ENCODE measurements around the gene ST8SIA1. TPM values are rescaled to one million over a fixed set of nuclear protein-coding genes. Genes with fewer than 3 reads are reported as not detected.
"Not testable (repeated sequence)": the region's sequence is repeated elsewhere in the genome, so short reads cannot be mapped to it uniquely, and the experiment has no call there.

The ST8SIA1 gene
- total and polyA plus RNA-seq, 2 of the 4 experiments (the other 2 are of a cell fraction), result not detected

DNA sequence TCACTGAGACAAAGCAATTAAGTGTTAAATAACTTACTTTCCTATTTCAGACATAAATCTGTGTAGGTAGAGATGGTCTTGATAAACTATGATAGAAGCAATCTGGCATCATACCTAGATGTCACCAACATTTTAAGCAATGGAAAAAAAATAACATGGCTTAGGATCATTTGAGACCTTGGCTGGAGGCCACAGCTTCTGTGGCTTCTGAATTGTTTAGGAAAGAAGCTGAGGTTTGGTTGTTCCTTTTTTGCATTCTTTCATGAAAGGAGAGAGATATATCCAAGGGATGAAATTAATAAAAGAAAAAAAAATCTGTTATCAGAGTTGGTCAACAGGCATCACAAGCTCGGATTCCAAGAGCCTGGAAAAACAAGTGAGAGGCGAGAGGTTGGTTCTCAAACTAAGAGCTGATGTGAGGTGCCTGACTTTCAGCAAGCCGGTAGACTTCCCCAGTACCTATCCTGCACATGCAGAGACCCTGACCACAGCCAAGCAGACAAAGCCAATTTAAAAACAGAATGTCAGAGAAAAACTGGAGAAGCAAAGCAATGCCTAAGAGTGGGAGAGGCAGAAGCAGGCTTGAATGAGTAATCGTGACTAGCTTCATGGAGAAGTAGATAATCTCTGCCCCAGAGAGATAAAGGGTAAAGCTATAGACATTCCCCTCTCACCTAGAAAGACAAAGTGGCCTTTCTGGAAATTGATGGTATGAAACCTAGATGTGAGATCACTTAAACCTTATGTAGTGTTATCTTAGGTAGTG, 43.4 kb upstream of the ST8SIA1 start (continued):
- TF ChIP-seq RAD21 (IDR thresholded peaks at IDR 0.05; ENCODE audit: low read length) (no peak), RFX5 (IDR thresholded peaks at IDR 0.05; ENCODE audit: low read depth, low read length) (no peak)
- TF ChIP-seq, protein P1, sequence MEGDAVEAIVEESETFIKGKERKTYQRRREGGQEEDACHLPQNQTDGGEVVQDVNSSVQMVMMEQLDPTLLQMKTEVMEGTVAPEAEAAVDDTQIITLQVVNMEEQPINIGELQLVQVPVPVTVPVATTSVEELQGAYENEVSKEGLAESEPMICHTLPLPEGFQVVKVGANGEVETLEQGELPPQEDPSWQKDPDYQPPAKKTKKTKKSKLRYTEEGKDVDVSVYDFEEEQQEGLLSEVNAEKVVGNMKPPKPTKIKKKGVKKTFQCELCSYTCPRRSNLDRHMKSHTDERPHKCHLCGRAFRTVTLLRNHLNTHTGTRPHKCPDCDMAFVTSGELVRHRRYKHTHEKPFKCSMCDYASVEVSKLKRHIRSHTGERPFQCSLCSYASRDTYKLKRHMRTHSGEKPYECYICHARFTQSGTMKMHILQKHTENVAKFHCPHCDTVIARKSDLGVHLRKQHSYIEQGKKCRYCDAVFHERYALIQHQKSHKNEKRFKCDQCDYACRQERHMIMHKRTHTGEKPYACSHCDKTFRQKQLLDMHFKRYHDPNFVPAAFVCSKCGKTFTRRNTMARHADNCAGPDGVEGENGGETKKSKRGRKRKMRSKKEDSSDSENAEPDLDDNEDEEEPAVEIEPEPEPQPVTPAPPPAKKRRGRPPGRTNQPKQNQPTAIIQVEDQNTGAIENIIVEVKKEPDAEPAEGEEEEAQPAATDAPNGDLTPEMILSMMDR (conservative IDR thresholded peaks at IDR 0.05; ENCODE audit: low read depth, low read length), result no peak

DNA sequence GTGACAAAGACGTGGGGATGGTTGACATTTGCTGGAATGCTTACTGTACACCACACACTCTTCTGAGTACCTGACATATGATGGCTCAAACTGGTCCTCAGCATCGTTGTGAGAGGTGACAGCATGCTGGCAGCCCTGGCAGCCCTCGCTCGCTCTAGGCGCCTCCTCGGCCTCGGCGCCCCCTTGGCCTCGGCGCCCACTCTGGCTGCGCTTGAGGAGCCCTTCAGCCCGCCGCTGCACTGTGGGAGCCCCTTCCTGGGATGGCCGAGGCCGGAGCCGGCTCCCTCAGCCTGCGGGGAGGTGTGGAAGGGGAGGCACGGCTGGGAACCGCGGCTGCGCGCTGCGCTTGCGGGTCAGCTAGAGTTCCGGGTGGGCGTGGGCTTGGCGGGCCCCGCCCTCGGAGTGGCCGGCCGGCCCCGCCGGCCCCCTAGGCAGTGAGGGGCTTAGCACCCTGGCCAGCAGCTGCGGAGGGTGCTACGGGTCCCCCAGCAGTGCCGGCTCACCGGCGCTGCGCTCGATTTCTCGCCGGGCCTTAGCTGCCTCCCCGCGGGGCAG, 42.2 kb upstream of the ST8SIA1 start:
- H3K18ac ChIP-seq (ENCODE audit: low read depth, low read length); POLR2A ChIA-PET (ENCODE audit: unreplicated experiment); intact Hi-C loops (cut with micrococcal nuclease); H3K4me3 ChIP-seq (ENCODE audit: insufficient read depth, low read depth, low read length); H3K9ac ChIP-seq (ENCODE audit: low read depth, low read length); BruUV-seq (replicated peaks); H3K27me3 ChIP-seq (ENCODE audit: control insufficient read depth, insufficient read depth, low read length); H2AFZ ChIP-seq (replicated peaks; ENCODE audit: low read length, poor library complexity); H2AK5ac ChIP-seq (ENCODE audit: low read depth, low read length); in situ Hi-C loops (cut with MboI; ENCODE audit: low sequenced_read_pairs); H3K36me3 ChIP-seq (ENCODE audit: control insufficient read depth, insufficient read depth, low read length); H3K56ac ChIP-seq (ENCODE audit: extremely low read depth, insufficient read depth, low read length); H2BK20ac ChIP-seq (ENCODE audit: low read depth, low read length); H4K5ac ChIP-seq (ENCODE audit: low read depth, low read length); H3K27ac ChIP-seq (ENCODE audit: insufficient read depth, low read length); H3K4me2 ChIP-seq (ENCODE audit: low read depth, low read length); CTCF ChIA-PET; H2AK9ac ChIP-seq (replicated peaks; ENCODE audit: low read depth, low read length, poor library complexity); DNase-seq; H3K9me1 ChIP-seq (ENCODE audit: insufficient read depth, low read length); H3K9me3 ChIP-seq (ENCODE audit: control insufficient read depth, insufficient read depth, low read length); H3K79me1 ChIP-seq (ENCODE audit: low read depth in 1 of 2, low read length in 2 of 2); H4K91ac ChIP-seq (ENCODE audit: insufficient read depth, low read depth, low read length); H3K14ac ChIP-seq (replicated peaks; ENCODE audit: low read depth, low read length); H3K4me1 ChIP-seq (ENCODE audit: control insufficient read depth, insufficient read depth, low read length); H3K23ac ChIP-seq (ENCODE audit: low read depth, low read length); H2BK120ac ChIP-seq (ENCODE audit: low read depth, low read length); H4K20me1 ChIP-seq (ENCODE audit: insufficient read depth, low read length); ATAC-seq (ENCODE audit: low read depth); H3K4ac ChIP-seq (ENCODE audit: low read depth, low read length); H2BK15ac ChIP-seq (ENCODE audit: low read depth, low read length); H2BK5ac ChIP-seq (ENCODE audit: low read depth, low read length, poor library complexity, severe bottlenecking); dilution Hi-C loops (cut with HindIII; ENCODE audit: low sequenced_read_pairs, unreplicated experiment); H4K8ac ChIP-seq (ENCODE audit: low read depth in 2 of 2, low read length in 2 of 2): not testable (repeated sequence)
- WGBS, 2 experiments (ENCODE audit: extremely low coverage in 2 of 2, insufficient read length in 1 of 2), result 94% methylated on average over 17 of the region's 44 CpGs; no CpG with 5 or more reads in 1 of the 2 experiments
